Stimulated activated CD8-positive, alpha-beta memory T cell treated with anti-CD3 and anti-CD28 coated beads, Interleukin-2, amount 100 ng/mL, for 1 hour (primary cell): ENCODE data around the gene LIMS1.

Experiments used
- DNase-seq, 2 donors: peaks; one replicate each; pipeline ENCODE4 v3.0.0-alpha.2; 2020; ENCODE audit warnings: low read depth in 2 of 2

LIMS1 gene

GRCh38 chr2:108614659-108615058 is 80.4 kb downstream of the LIMS1 start:
- DNase-seq = no peak

- no peak for DNase-seq
Measured at GRCh38 chr2:108615480-108616090, 81.3 kb downstream of the LIMS1 start.

GRCh38 chr2:108616318-108616717 is 82.0 kb downstream of the LIMS1 start:
- no peak for DNase-seq

GRCh38 chr2:108616751-108617161 is 82.5 kb downstream of the LIMS1 start:
- no peak for DNase-seq

GRCh38 chr2:108617617-108618016 is 83.3 kb downstream of the LIMS1 start:
- no peak for DNase-seq

GRCh38 chr2:108619925-108620620 is 85.8 kb downstream of the LIMS1 start:
- no peak for DNase-seq

- no peak for DNase-seq
Measured at GRCh38 chr2:108620656-108621055, 86.4 kb downstream of the LIMS1 start.

- DNase-seq = peak; percentile 44 to 45
Measured at GRCh38 chr2:108621087-108621559, 86.9 kb downstream of the LIMS1 start.

GRCh38 chr2:108621687-108622681 is 87.7 kb downstream of the LIMS1 start:
- no peak for DNase-seq

GRCh38 chr2:108623616-108624015 is 89.3 kb downstream of the LIMS1 start:
- DNase-seq = no peak

GRCh38 chr2:108625186-108625827 is 91.0 kb downstream of the LIMS1 start:
- no peak for DNase-seq

GRCh38 chr2:108625828-108626195 is 91.5 kb downstream of the LIMS1 start:
- no peak for DNase-seq

- DNase-seq = no peak
Measured at GRCh38 chr2:108626995-108627394, 92.7 kb downstream of the LIMS1 start.

- DNase-seq = no peak
Measured at GRCh38 chr2:108627911-108628567, 93.8 kb downstream of the LIMS1 start.

GRCh38 chr2:108628936-108629335 is 94.7 kb downstream of the LIMS1 start:
- no peak for DNase-seq

GRCh38 chr2:108629417-108629816 is 95.1 kb downstream of the LIMS1 start:
- no peak for DNase-seq

GRCh38 chr2:108630567-108631405 is 96.5 kb downstream of the LIMS1 start:
- DNase-seq = no peak

- DNase-seq = no peak
Measured at GRCh38 chr2:108632332-108633160, 98.3 kb downstream of the LIMS1 start.

- DNase-seq = no peak
Measured at GRCh38 chr2:108633409-108633808, 99.1 kb downstream of the LIMS1 start.
